K562 (cell line): ENCODE results near the gene PTPRG. TPM values are rescaled to one million over a fixed set of nuclear protein-coding genes. Genes with fewer than 3 reads are reported as not detected.

Experiments
- ATAC-seq: fragments of 200-7000 bp; cut with Tn5 transposase; 3 replicates; pipeline ENCODE4 v1.9.1; 2020; ENCODE audit warnings: moderate library complexity
- BruUV-seq: library from RNA; stranded (reverse); fragments of 400-500 nt; replicated peaks from 2 replicates; lab custom pipeline; 2021; lab: Mats Ljungman, UMichigan
- CTCF ChIA-PET: fragments of 300-600 bp; formaldehyde crosslinking; extraction: SDS; loops from one replicate; lab custom pipeline; 2021; ENCODE audit warnings: low intra/inter-chr PET ratio; lab: Yijun Ruan, JAX
- POLR2A ChIA-PET: fragments of 300-600, 350-650 bp; sonication (Branson Sonifier 250); formaldehyde crosslinking; extraction: SDS; loops from one replicate; lab custom pipeline; 2021; ENCODE audit warnings: antibody characterized with exemption, inconsistent platforms; lab: Yijun Ruan, JAX
- DNase-seq, 4 experiments: peaks; one replicate each; pipeline versions ENCODE4 v3.0.0 to v3.0.0-alpha.2; 2011 to 2018; ENCODE audit warnings: low spot score in 3 of 4, mixed read lengths in 3 of 4; ENCODE audit errors: extremely low read depth in 1 of 4
- FAIRE-seq: peaks from 2 replicates; lab custom pipeline; 2011; peaks lifted over from hg19 to GRCh38; lab: Jason Lieb, UNC
- H2AFZ ChIP-seq: 2 replicates; pipeline ENCODE4 v1.6.0; 2011; ENCODE audit warnings: low read depth, low read length, control low read depth, inconsistent platforms
- H3K27ac ChIP-seq: fragments of 200-600 bp; 3 replicates; pipeline ENCODE4 v1.8.0; 2011; ENCODE audit warnings: low read depth, mild to moderate bottlenecking, control low read depth, inconsistent platforms, low read length, moderate library complexity, mixed read lengths; ENCODE audit errors: extremely low read depth
- H3K27me3 ChIP-seq, 2 experiments: fragments of 300-600 bp in 1 of 2; 2 replicates in 1 of 2; 3 replicates in 1 of 2; pipeline versions ENCODE4 v1.6.0 to v1.8.0; 2011; ENCODE audit warnings: inconsistent platforms in 2 of 2, low read length in 2 of 2, mild to moderate bottlenecking in 1 of 2, mixed read lengths in 1 of 2, moderate library complexity in 1 of 2; ENCODE audit not compliant: control insufficient read depth in 2 of 2, insufficient read depth in 2 of 2
- H3K36me3 ChIP-seq: fragments of 300-600 bp; 3 replicates; pipeline ENCODE4 v1.8.0; 2011; ENCODE audit warnings: mild to moderate bottlenecking, low read length, inconsistent platforms; ENCODE audit not compliant: control insufficient read depth, insufficient read depth
- H3K4me1 ChIP-seq, 2 experiments: fragments of 200-600 bp in 1 of 2; replicated peaks in 1 of 2; 2 replicates in 1 of 2; 3 replicates in 1 of 2; pipeline versions ENCODE4 v1.5.1 to v1.8.0; 2011; ENCODE audit warnings: inconsistent platforms in 2 of 2, low read length in 2 of 2, mild to moderate bottlenecking in 1 of 2, mixed read lengths in 1 of 2, moderate library complexity in 1 of 2; ENCODE audit not compliant: control insufficient read depth in 2 of 2, insufficient read depth in 2 of 2
- H3K4me2 ChIP-seq: 2 replicates; pipeline ENCODE4 v1.6.1; 2011; ENCODE audit warnings: low read length, control low read depth, inconsistent platforms, mixed read lengths; ENCODE audit not compliant: insufficient read depth
- H3K4me3 ChIP-seq: fragments of 200-600 bp; sonication (generic), shearing (Covaris generic); 2 replicates; pipeline ENCODE4 v1.5.1; 2016; ENCODE audit warnings: control low read depth, inconsistent platforms
- H3K79me2 ChIP-seq: fragments of 200-600 bp; 3 replicates; pipeline ENCODE4 v1.8.0; 2011; ENCODE audit warnings: low read length, inconsistent platforms; ENCODE audit not compliant: control insufficient read depth, insufficient read depth
- H3K9ac ChIP-seq, 2 experiments: 2 replicates each; pipeline versions ENCODE4 v1.6.0 to v1.6.1; 2011; ENCODE audit warnings: low read depth in 2 of 2, low read length in 2 of 2, control low read depth in 1 of 2, inconsistent platforms in 1 of 2, mild to moderate bottlenecking in 1 of 2, mixed read lengths in 1 of 2; ENCODE audit not compliant: insufficient read depth in 1 of 2
- H3K9me1 ChIP-seq: one replicate; pipeline ENCODE4 v1.6.0; 2011; ENCODE audit warnings: inconsistent platforms, mild to moderate bottlenecking, low read length, moderate library complexity; ENCODE audit not compliant: control insufficient read depth, insufficient read depth
- H3K9me3 ChIP-seq: replicated peaks from 2 replicates; pipeline ENCODE4 v1.5.1; 2011; ENCODE audit warnings: low read depth, low read length, inconsistent platforms; ENCODE audit not compliant: control insufficient read depth, insufficient read depth
- H4K20me1 ChIP-seq: replicated peaks from 2 replicates; pipeline ENCODE4 v1.6.1; 2011; ENCODE audit warnings: low read length, inconsistent platforms, mixed read lengths; ENCODE audit not compliant: control insufficient read depth, insufficient read depth
- ASH1L ChIP-seq: fragments of 450-650 bp; IDR thresholded peaks from 2 replicates; pipeline ENCODE4 v1.6.1; 2018; ENCODE audit warnings: borderline replicate concordance, mild to moderate bottlenecking, low read depth; ENCODE audit not compliant: partially characterized antibody
- C11orf30 ChIP-seq: fragments of 450-650 bp; IDR thresholded peaks from 2 replicates; pipeline ENCODE4 v1.6.1; 2016; ENCODE audit warnings: low read depth, mild to moderate bottlenecking
- CBX2 ChIP-seq: fragments of 200-600 bp; sonication (generic); IDR thresholded peaks from one replicate; pipeline ENCODE4 v1.6.1; 2012; ENCODE audit warnings: mild to moderate bottlenecking, low read length, inconsistent platforms; ENCODE audit not compliant: insufficient read depth, poor library complexity, severe bottlenecking
- CREB5 ChIP-seq: fragments of 250-450 bp; sonication (Bioruptor Pico); IDR thresholded peaks from 2 replicates; pipeline ENCODE4 v1.5.0; 2020; ENCODE audit warnings: mild to moderate bottlenecking
- EP400 ChIP-seq: fragments of 450-650 bp; IDR thresholded peaks from 2 replicates; pipeline ENCODE4 v1.6.1; 2017; ENCODE audit warnings: antibody characterized with exemption, mild to moderate bottlenecking, moderate library complexity
- EZH2 ChIP-seq: IDR thresholded peaks from 2 replicates; pipeline ENCODE4 v1.6.1; 2012; ENCODE audit warnings: low read depth, mild to moderate bottlenecking, inconsistent platforms, low read length, borderline replicate concordance
- FOXA3 ChIP-seq, 2 experiments: fragments of 450-650 bp in 1 of 2; sonication (generic) in 1 of 2; formaldehyde crosslinking; IDR thresholded peaks in 1 of 2; conservative IDR thresholded peaks in 1 of 2; 2 replicates each; pipeline versions ENCODE4 v1.4.0 to v1.8.0; 2020 to 2022; ENCODE audit warnings: mild to moderate bottlenecking in 2 of 2, missing genetic modification reagents in 1 of 2
- HNRNPH1 ChIP-seq: fragments of 200-400 bp; formaldehyde crosslinking; optimal IDR thresholded peaks from 2 replicates; pipeline ENCODE3; 2017; ENCODE audit warnings: low read depth, mild to moderate bottlenecking, low read length, moderate library complexity
- IRF2 ChIP-seq: sonication (generic); formaldehyde crosslinking; IDR thresholded peaks from 2 replicates; pipeline ENCODE4 v1.8.1; 2022; ENCODE audit warnings: mild to moderate bottlenecking, missing genetic modification reagents
- KDM1A ChIP-seq, 2 experiments: fragments of 450-650 bp; IDR thresholded peaks; 2 replicates each; pipeline ENCODE4 v1.6.1; 2016; ENCODE audit warnings: mild to moderate bottlenecking in 2 of 2
- NUFIP1 ChIP-seq: fragments of 450-650 bp; IDR thresholded peaks from 2 replicates; pipeline ENCODE4 v1.6.1; 2018; ENCODE audit not compliant: partially characterized antibody
- PCBP1 ChIP-seq: fragments of 200-400 bp; formaldehyde crosslinking; IDR thresholded peaks from 2 replicates; pipeline ENCODE4 v1.6.1; 2018; ENCODE audit warnings: mild to moderate bottlenecking, low read depth, low read length; ENCODE audit not compliant: poor library complexity, severe bottlenecking
- RUNX1 ChIP-seq: sonication (generic); IDR thresholded peaks from 2 replicates; pipeline ENCODE4 v1.6.1; 2016; ENCODE audit warnings: antibody characterized with exemption, low read depth
- SPI1 ChIP-seq: IDR thresholded peaks from 2 replicates; pipeline ENCODE4 v1.6.1; 2011; ENCODE audit warnings: low read depth, low read length, control low read depth, borderline replicate concordance
- ZNF184 ChIP-seq: sonication (generic); formaldehyde crosslinking; IDR thresholded peaks from 2 replicates; pipeline ENCODE4 v1.5.0; 2020; ENCODE audit warnings: missing genetic modification reagents
- ZNF239 ChIP-seq: fragments of 250-450 bp; sonication (Bioruptor Pico); IDR thresholded peaks from 2 replicates; pipeline ENCODE4 v1.4.0; 2020; ENCODE audit warnings: mild to moderate bottlenecking
- ZNF354B ChIP-seq: fragments of 250-450 bp; sonication (Bioruptor Pico); IDR thresholded peaks from 2 replicates; pipeline ENCODE4 v1.4.0; 2020
- WGBS: fragments of 100-300 bp; shearing (Covaris generic); methylation state at CpG from one replicate; pipeline ENCODE4 v1.1.6; 2016; ENCODE audit warnings: low coverage, mixed read lengths; ENCODE audit not compliant: insufficient coverage; ENCODE audit errors: missing lambda C conversion rate; 5-methylcytosine and 5-hydroxymethylcytosine counted together
- in situ Hi-C: fragments of 300-500 bp; cut with MboI; formaldehyde crosslinking; loops from 4 replicates; pipeline ENCODE4 v1.15.0; 2018; ENCODE audit warnings: inconsistent platforms, mixed read lengths
- intact Hi-C: fragments of 100-400 bp; cut with micrococcal nuclease; formaldehyde crosslinking; loops from 2 replicates; pipeline ENCODE4 v1.14.2; 2022
- polyA plus RNA-seq, 8 experiments: library from polyadenylated mRNA; depleted of rRNA in 4 of 8; stranded (reverse) in 5 of 8; unstranded in 3 of 8; fragments of >200 nt; fragmentation: Nextera tagmentation in 2 of 8; fragmentation: Illumina TruSeq in 1 of 8; extraction: Ambion mirVana in 2 of 8; extraction: Trizol in 1 of 8; gene quantifications; 2 replicates each; pipeline versions ENCODE4 v1.2.1 to v1.2.3, GENCODE V29; 2011 to 2014; ENCODE audit warnings: inconsistent platforms in 1 of 8, missing spikeins in 1 of 8
- total RNA-seq, 7 experiments: library from RNA; depleted of rRNA in 6 of 7; stranded (reverse); fragments of >200 nt in 6 of 7; fragmentation: Illumina TruSeq in 2 of 7; extraction: Trizol in 2 of 7; gene quantifications; 2 replicates each; pipeline versions ENCODE4 v1.2.1 to v1.2.3, GENCODE V29; 2011 to 2021; ENCODE audit warnings: low replicate concordance in 1 of 7

The PTPRG gene
- total and polyA plus RNA-seq, 9 of the 15 experiments (the other 6 are each of a cell fraction or from before 2014, with no cell fraction given): 0.16 TPM; not detected in 8

DNA sequence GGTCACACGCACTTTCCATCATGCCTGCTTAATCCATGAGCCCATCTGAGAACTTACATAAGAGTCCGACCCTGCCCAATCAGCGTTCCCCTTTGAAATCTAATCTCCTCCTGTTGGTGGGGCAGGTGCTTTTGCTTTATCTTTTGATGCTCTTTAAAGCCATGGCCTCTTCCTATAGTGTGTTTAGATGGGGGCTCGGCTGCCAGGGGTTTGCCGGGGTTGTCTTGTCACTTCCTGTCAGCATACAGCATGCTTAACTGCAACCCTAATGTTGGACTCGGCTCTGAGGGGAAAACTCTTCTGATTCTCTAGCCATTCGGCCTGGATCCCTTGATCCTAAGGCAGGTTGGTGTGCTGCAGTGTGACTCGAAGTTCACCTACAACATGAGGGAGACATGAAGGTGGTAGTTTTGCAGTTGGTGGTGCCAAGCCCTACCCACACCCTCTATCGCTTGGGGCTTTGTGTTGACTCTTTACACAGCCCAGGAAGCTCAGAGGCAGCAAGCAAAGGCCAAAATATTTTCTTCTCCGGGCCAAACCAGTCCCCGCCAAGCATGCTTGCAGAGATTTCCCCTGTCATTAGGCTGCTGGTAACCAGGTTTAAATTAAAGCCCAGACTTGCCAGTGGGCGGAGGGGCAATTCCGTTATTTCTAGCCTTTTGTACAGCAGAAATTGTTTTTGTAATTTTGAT, 593.2 kb downstream of the PTPRG start:
- Histone ChIP-seq H3K27ac (no peak overlapping the region), H2AFZ (no peak overlapping the region), H3K4me3 (no peak overlapping the region), H3K9me3 (no peaks in the 10 kb centered on the region), H3K9me1 (no peaks in the 10 kb centered on the region), H3K79me2 (no peaks in the 10 kb centered on the region), H3K4me2 (no peak overlapping the region), H3K27me3 (no peaks in the 10 kb centered on the region; a peak in 1 of 5 replicates), H3K36me3 (no peaks in the 10 kb centered on the region), H3K9ac (no peak overlapping the region), H3K4me1 (no peaks in the 10 kb centered on the region), H4K20me1 (no peaks in the 10 kb centered on the region)
- DNase-seq (no peak), FAIRE-seq (no peak), ATAC-seq (no peak)
- ChIA-PET CTCF (no interaction called here), POLR2A (no interaction called here)
- TF ChIP-seq ZNF354B (CRISPR knock-in tag) (no peak), SPI1 (no peak), FOXA3 (CRISPR knock-in tag; conservative IDR thresholded peaks at IDR 0.05 in 1 of 2, IDR thresholded peaks at IDR 0.05 in 1 of 2) (no peak), EP400 (no peak), CREB5 (CRISPR knock-in tag) (no peak), C11orf30 (no peak), NUFIP1 (no peak), IRF2 (CRISPR knock-in tag) (no peak), RUNX1 (no peak), HNRNPH1 (no peak), CBX2 (no peak), ZNF239 (no peak), ASH1L (no peak), KDM1A (IDR thresholded peaks at IDR 0.05) (no peak), EZH2 (no peak), ZNF184 (no peak), PCBP1 (no peak)
- WGBS: under 1% methylated on average over 9 of the region's 13 CpGs
- in situ Hi-C loops (no loop called here), intact Hi-C loops (no loop called here)
- BruUV-seq: no TSS peak
